ENCODE data around the gene CTSF. TPM values are rescaled to one million over a fixed set of nuclear protein-coding genes. Genes with fewer than 3 reads are reported as not detected.

Gene CTSF
- total and polyA plus RNA-seq, 2 of the 13 experiments (the other 11 are each of a cell fraction or from before 2014, with no cell fraction given): not detected

- TF ChIP-seq ONECUT2 (CRISPR knock-in tag; IDR thresholded peaks at IDR 0.05): no peak
- TF ChIP-seq, protein P1, sequence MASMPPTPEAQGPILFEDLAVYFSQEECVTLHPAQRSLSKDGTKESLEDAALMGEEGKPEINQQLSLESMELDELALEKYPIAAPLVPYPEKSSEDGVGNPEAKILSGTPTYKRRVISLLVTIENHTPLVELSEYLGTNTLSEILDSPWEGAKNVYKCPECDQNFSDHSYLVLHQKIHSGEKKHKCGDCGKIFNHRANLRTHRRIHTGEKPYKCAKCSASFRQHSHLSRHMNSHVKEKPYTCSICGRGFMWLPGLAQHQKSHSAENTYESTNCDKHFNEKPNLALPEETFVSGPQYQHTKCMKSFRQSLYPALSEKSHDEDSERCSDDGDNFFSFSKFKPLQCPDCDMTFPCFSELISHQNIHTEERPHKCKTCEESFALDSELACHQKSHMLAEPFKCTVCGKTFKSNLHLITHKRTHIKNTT (CRISPR knock-in tag; IDR thresholded peaks at IDR 0.05): no peak
- no peak for TF ChIP-seq TAF1 (CRISPR knock-in tag; IDR thresholded peaks at IDR 0.05)
Measured at GRCh38 chr11:66555416-66555815, 13.0 kb downstream of the CTSF start (continued).

DNA sequence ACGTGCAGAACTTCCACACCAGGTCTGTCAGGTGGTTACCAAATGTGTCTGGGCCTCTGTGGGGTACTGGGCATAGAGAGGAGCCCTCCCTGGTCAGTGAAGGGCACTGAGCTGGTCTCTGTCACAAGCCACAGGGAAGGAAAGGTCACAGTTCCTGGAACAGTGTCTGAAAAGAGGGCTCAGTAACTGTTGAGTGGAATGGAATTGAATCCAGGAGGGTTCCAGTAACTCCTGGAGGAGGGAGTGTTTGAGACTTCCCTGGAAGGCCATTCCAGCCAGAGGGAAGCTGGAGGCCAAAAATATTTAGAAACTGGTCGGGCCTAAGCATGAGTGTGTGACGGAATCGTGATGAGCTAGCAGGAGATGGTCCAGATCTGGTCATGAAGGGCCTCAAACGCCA lies 13.8 kb downstream of the CTSF start:
- WGBS (ENCODE audit: low lambda C conversion rate): 31% methylated on average over 5 of the region's 5 CpGs
- Histone ChIP-seq H3K36me3 (replicated peaks in 1 of 2; ENCODE audit: control insufficient read depth in 1 of 2, insufficient read depth in 2 of 2, low read length in 2 of 2) (no peaks in the 10 kb centered on the region), H3K4me2 (ENCODE audit: low read depth, low read length) (no peak overlapping the region), H2AFZ (ENCODE audit: low read length) (no peak overlapping the region), H3K4me3 (replicated peaks in 1 of 3; ENCODE audit: insufficient read depth in 1 of 3, low read depth in 2 of 3, low read length in 3 of 3) (no peak overlapping the region), H3K79me2 (ENCODE audit: insufficient read depth, low read length) (no peaks in the 10 kb centered on the region), H3K9me3 (ENCODE audit: low read length) (no peaks in the 10 kb centered on the region), H3K27ac (ENCODE audit: extremely low read length, insufficient read depth, low read length) (no peak overlapping the region), H3K4me1 (ENCODE audit: insufficient read depth, low read length) (peaks cover 8% of the 10 kb centered on the region), H4K20me1 (ENCODE audit: insufficient read depth, low read length) (no peaks in the 10 kb centered on the region), H3K27me3 (ENCODE audit: control insufficient read depth in 1 of 2, insufficient read depth in 2 of 2, low read length in 2 of 2) (peaks cover 4 to 40% of the 10 kb centered on the region in 2 experiments), H3K9ac (ENCODE audit: insufficient read depth, low read depth, low read length) (no peak overlapping the region)
- ATAC-seq (no peak), FAIRE-seq (no peak), DNase-seq (ENCODE audit: low spot score) (no peak)
- POLR2A ChIA-PET: no interaction called here
- TF ChIP-seq IKZF4 (CRISPR knock-in tag; IDR thresholded peaks at IDR 0.05; ENCODE audit: borderline replicate concordance, low read depth, not compliant biosample characterization): no peak
- TF ChIP-seq, protein P2, sequence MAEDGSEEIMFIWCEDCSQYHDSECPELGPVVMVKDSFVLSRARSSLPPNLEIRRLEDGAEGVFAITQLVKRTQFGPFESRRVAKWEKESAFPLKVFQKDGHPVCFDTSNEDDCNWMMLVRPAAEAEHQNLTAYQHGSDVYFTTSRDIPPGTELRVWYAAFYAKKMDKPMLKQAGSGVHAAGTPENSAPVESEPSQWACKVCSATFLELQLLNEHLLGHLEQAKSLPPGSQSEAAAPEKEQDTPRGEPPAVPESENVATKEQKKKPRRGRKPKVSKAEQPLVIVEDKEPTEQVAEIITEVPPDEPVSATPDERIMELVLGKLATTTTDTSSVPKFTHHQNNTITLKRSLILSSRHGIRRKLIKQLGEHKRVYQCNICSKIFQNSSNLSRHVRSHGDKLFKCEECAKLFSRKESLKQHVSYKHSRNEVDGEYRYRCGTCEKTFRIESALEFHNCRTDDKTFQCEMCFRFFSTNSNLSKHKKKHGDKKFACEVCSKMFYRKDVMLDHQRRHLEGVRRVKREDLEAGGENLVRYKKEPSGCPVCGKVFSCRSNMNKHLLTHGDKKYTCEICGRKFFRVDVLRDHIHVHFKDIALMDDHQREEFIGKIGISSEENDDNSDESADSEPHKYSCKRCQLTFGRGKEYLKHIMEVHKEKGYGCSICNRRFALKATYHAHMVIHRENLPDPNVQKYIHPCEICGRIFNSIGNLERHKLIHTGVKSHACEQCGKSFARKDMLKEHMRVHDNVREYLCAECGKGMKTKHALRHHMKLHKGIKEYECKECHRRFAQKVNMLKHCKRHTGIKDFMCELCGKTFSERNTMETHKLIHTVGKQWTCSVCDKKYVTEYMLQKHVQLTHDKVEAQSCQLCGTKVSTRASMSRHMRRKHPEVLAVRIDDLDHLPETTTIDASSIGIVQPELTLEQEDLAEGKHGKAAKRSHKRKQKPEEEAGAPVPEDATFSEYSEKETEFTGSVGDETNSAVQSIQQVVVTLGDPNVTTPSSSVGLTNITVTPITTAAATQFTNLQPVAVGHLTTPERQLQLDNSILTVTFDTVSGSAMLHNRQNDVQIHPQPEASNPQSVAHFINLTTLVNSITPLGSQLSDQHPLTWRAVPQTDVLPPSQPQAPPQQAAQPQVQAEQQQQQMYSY (CRISPR knock-in tag; IDR thresholded peaks at IDR 0.05): no peak
- TF ChIP-seq, protein P3, sequence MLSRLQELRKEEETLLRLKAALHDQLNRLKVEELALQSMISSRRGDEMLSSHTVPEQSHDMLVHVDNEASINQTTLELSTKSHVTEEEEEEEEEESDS (CRISPR knock-in tag; IDR thresholded peaks at IDR 0.05; ENCODE audit: borderline replicate concordance): no peak
- TF ChIP-seq, protein P4, sequence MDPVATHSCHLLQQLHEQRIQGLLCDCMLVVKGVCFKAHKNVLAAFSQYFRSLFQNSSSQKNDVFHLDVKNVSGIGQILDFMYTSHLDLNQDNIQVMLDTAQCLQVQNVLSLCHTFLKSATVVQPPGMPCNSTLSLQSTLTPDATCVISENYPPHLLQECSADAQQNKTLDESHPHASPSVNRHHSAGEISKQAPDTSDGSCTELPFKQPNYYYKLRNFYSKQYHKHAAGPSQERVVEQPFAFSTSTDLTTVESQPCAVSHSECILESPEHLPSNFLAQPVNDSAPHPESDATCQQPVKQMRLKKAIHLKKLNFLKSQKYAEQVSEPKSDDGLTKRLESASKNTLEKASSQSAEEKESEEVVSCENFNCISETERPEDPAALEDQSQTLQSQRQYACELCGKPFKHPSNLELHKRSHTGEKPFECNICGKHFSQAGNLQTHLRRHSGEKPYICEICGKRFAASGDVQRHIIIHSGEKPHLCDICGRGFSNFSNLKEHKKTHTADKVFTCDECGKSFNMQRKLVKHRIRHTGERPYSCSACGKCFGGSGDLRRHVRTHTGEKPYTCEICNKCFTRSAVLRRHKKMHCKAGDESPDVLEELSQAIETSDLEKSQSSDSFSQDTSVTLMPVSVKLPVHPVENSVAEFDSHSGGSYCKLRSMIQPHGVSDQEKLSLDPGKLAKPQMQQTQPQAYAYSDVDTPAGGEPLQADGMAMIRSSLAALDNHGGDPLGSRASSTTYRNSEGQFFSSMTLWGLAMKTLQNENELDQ (CRISPR knock-in tag; IDR thresholded peaks at IDR 0.05; ENCODE audit: borderline replicate concordance): no peak
- TF ChIP-seq, protein P5, sequence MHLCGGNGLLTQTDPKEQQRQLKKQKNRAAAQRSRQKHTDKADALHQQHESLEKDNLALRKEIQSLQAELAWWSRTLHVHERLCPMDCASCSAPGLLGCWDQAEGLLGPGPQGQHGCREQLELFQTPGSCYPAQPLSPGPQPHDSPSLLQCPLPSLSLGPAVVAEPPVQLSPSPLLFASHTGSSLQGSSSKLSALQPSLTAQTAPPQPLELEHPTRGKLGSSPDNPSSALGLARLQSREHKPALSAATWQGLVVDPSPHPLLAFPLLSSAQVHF (CRISPR knock-in tag; IDR thresholded peaks at IDR 0.05): no peak
- no peak for TF ChIP-seq POGZ (CRISPR knock-in tag; IDR thresholded peaks at IDR 0.05)
- TF ChIP-seq ZNF775 (CRISPR knock-in tag; IDR thresholded peaks at IDR 0.05; ENCODE audit: borderline replicate concordance): no peak
- TF ChIP-seq ZNF430 (CRISPR knock-in tag; IDR thresholded peaks at IDR 0.05): no peak
- no peak for TF ChIP-seq LCORL (IDR thresholded peaks at IDR 0.05)
- no peak for TF ChIP-seq LCORL (CRISPR knock-in tag; IDR thresholded peaks at IDR 0.05)
- no peak for TF ChIP-seq E2F2 (CRISPR knock-in tag; IDR thresholded peaks at IDR 0.05; ENCODE audit: borderline replicate concordance)
- in situ Hi-C loops (cut with HindIII; ENCODE audit: extremely low pct_ligation_motif_present, low pct_unique_long_range_greater_than_20kb) (loop anchor here (25.0 kb wide), 1 partner anchor 283 kb away; the partner anchor contains the start of gene RCE1), intact Hi-C loops (cut with micrococcal nuclease; ENCODE audit: unreplicated experiment) (no loop called here)
- BruUV-seq (replicated peaks): no TSS peak
- CTCF ChIA-PET (ENCODE audit: low intra/inter-chr PET ratio, low total read pairs): no interaction called here
